Astrocyte of the cerebellum (primary cell): ENCODE data around the gene RAB11FIP3.

ENCODE experiments used
- DNase-seq: peaks from one replicate; pipeline ENCODE4 v3.0.0-alpha.2; 2011; ENCODE audit warnings: low read depth
- H3K4me3 ChIP-seq: 2 replicates; pipeline ENCODE4 v1.5.1; 2011; ENCODE audit warnings: mild to moderate bottlenecking, low read depth, low read length, moderate library complexity
- CTCF ChIP-seq: IDR thresholded peaks from 2 replicates; pipeline ENCODE4 v1.5.1; 2012; ENCODE audit warnings: low read length, low read depth, moderate library complexity, mild to moderate bottlenecking; ENCODE audit errors: missing control alignments
- in situ Hi-C: cut with HindIII; loops from 2 replicates; pipeline ENCODE4 v1.10.0; 2017; ENCODE audit warnings: low sequenced_read_pairs

The RAB11FIP3 gene

GRCh38 chr16:496097-496886 is 70.8 kb downstream of the RAB11FIP3 start:
- no peak for TF ChIP-seq CTCF
- in situ Hi-C loops = no loop called here

GRCh38 chr16:497258-497657 is 71.8 kb downstream of the RAB11FIP3 start:
- in situ Hi-C loops = no loop called here
- DNase-seq = no peak
- no peak overlapping the region for H3K4me3 ChIP-seq
- TF ChIP-seq CTCF = no peak

More at GRCh38 chr16:496097-496886, 70.8 kb downstream of the RAB11FIP3 start:
- DNase-seq = no peak
- H3K4me3 ChIP-seq = no peak overlapping the region

- in situ Hi-C loops = no loop called here
- H3K4me3 ChIP-seq = no peak overlapping the region
- DNase-seq = no peak
- TF ChIP-seq CTCF = no peak
These were observed 74.5 kb downstream of the RAB11FIP3 start for GRCh38 chr16:499924-500323.

- no peak for TF ChIP-seq CTCF
- in situ Hi-C loops = no loop called here
- no peak overlapping the region for H3K4me3 ChIP-seq
- no peak for DNase-seq
These were observed 75.3 kb downstream of the RAB11FIP3 start for GRCh38 chr16:500709-501108.

- in situ Hi-C loops = no loop called here
- DNase-seq = no peak
- TF ChIP-seq CTCF = no peak
- no peak overlapping the region for H3K4me3 ChIP-seq
These were observed 76.9 kb downstream of the RAB11FIP3 start for GRCh38 chr16:502179-502943.

GRCh38 chr16:503150-504071 is 78.0 kb downstream of the RAB11FIP3 start:
- TF ChIP-seq CTCF = no peak
- H3K4me3 ChIP-seq = no peak overlapping the region
- no peak for DNase-seq
- in situ Hi-C loops = no loop called here
